GM23338 (cell line): Measurements from ENCODE around the gene MAN2B2. TPM values are rescaled to one million over a fixed set of nuclear protein-coding genes. Genes with fewer than 3 reads are reported as not detected.

ENCODE experiments used
- ATAC-seq: fragments of 200-7000 bp; cut with Tn5 transposase; 3 replicates; pipeline ENCODE4 v1.9.1; 2020
- DNase-seq: peaks from one replicate; pipeline ENCODE4 v3.0.0-alpha.2; 2015; ENCODE audit warnings: low spot score
- H2AFZ ChIP-seq: fragments of 200-600 bp; sonication (generic); 2 replicates; pipeline ENCODE4 v1.8.0; 2016; ENCODE audit warnings: antibody characterized with exemption, mild to moderate bottlenecking, moderate library complexity
- H3F3A ChIP-seq: fragments of 200-600 bp; sonication (generic); replicated peaks from 2 replicates; pipeline ENCODE4 v1.8.0; 2017; ENCODE audit warnings: antibody characterized with exemption, mixed run types, low read depth
- H3K27ac ChIP-seq: fragments of 200-600 bp; sonication (generic); 2 replicates; pipeline ENCODE4 v1.6.1; 2016; ENCODE audit warnings: low read depth
- H3K27me3 ChIP-seq: fragments of 200-600 bp; sonication (generic); 2 replicates; pipeline ENCODE4 v1.8.0; 2016; ENCODE audit warnings: mild to moderate bottlenecking, mixed run types, moderate library complexity; ENCODE audit not compliant: insufficient read depth
- H3K36me3 ChIP-seq: fragments of 200-600 bp; sonication (generic); 2 replicates; pipeline ENCODE4 v1.8.0; 2016; ENCODE audit warnings: mild to moderate bottlenecking; ENCODE audit not compliant: insufficient read depth
- H3K4me1 ChIP-seq: fragments of 200-600 bp; sonication (generic); 2 replicates; pipeline ENCODE4 v1.8.0; 2016; ENCODE audit warnings: mild to moderate bottlenecking, moderate library complexity; ENCODE audit not compliant: insufficient read depth
- H3K4me2 ChIP-seq: fragments of 200-600 bp; sonication (generic); 2 replicates; pipeline ENCODE4 v1.7.1; 2017; ENCODE audit warnings: mixed run types
- H3K4me3 ChIP-seq: fragments of 200-600 bp; sonication (generic); 2 replicates; pipeline ENCODE4 v1.6.1; 2016; ENCODE audit warnings: mixed run types
- H3K79me2 ChIP-seq: fragments of 200-600 bp; sonication (generic); replicated peaks from 2 replicates; pipeline ENCODE4 v1.8.0; 2017; ENCODE audit warnings: mild to moderate bottlenecking; ENCODE audit not compliant: insufficient read depth
- H3K9me2 ChIP-seq: fragments of 200-600 bp; sonication (generic); 2 replicates; pipeline ENCODE4 v1.8.0; 2017; ENCODE audit not compliant: insufficient read depth
- H4K20me1 ChIP-seq: fragments of 200-600 bp; sonication (generic); replicated peaks from 2 replicates; pipeline ENCODE4 v1.8.0; 2017; ENCODE audit warnings: mild to moderate bottlenecking; ENCODE audit not compliant: insufficient read depth
- H3K27ac Mint-ChIP-seq: 2 replicates; pipeline ENCODE4 v1.8.0; 2020; ENCODE audit warnings: inconsistent platforms, mild to moderate bottlenecking, moderate library complexity, mixed read lengths
- H3K27me3 Mint-ChIP-seq: 3 replicates; pipeline ENCODE4 v1.8.0; 2022; ENCODE audit warnings: low read depth, mild to moderate bottlenecking, moderate library complexity, mixed read lengths, inconsistent platforms; ENCODE audit not compliant: insufficient read depth, poor library complexity
- H3K36me3 Mint-ChIP-seq: 3 replicates; pipeline ENCODE4 v1.8.0; 2021; ENCODE audit warnings: low read depth, mild to moderate bottlenecking, inconsistent platforms, moderate library complexity, mixed read lengths
- H3K4me1 Mint-ChIP-seq: 3 replicates; pipeline ENCODE4 v1.8.0; 2020; ENCODE audit warnings: mild to moderate bottlenecking, inconsistent platforms, mixed read lengths
- H3K4me3 Mint-ChIP-seq: 3 replicates; pipeline ENCODE4 v1.8.0; 2021; ENCODE audit warnings: moderate library complexity, mild to moderate bottlenecking, inconsistent platforms, mixed read lengths
- H3K9me3 Mint-ChIP-seq: 3 replicates; pipeline ENCODE4 v1.8.0; 2020; ENCODE audit warnings: moderate library complexity, mild to moderate bottlenecking, inconsistent platforms, mixed read lengths
- CREB1 ChIP-seq: fragments of 250-450 bp; sonication (Bioruptor Pico); IDR thresholded peaks from 2 replicates; pipeline ENCODE4 v1.5.0; 2020; ENCODE audit warnings: low read depth, mild to moderate bottlenecking, moderate library complexity
- EZH2 ChIP-seq: fragments of 200-600 bp; sonication (generic); IDR thresholded peaks from one replicate; pipeline ENCODE4 v1.8.0; 2017; ENCODE audit warnings: antibody characterized with exemption, mild to moderate bottlenecking, low read depth; ENCODE audit not compliant: unreplicated experiment
- EZH2phosphoT487 ChIP-seq: fragments of 200-600 bp; sonication (generic); IDR thresholded peaks from one replicate; pipeline ENCODE4 v1.8.1; 2018; ENCODE audit warnings: antibody characterized with exemption; ENCODE audit not compliant: unreplicated experiment
- JUNB ChIP-seq: IDR thresholded peaks from one replicate; pipeline ENCODE4 v1.6.1; 2016; ENCODE audit warnings: antibody characterized with exemption; ENCODE audit not compliant: unreplicated experiment
- NANOG ChIP-seq: IDR thresholded peaks from 2 replicates; pipeline ENCODE4 v1.6.1; 2016; ENCODE audit warnings: antibody characterized with exemption, borderline replicate concordance
- POLR2AphosphoS5 ChIP-seq: IDR thresholded peaks from 2 replicates; pipeline ENCODE4 v1.6.1; 2016; ENCODE audit warnings: antibody characterized with exemption, low read depth
- STAT1 ChIP-seq: IDR thresholded peaks from one replicate; pipeline ENCODE4 v1.6.1; 2016; ENCODE audit warnings: antibody characterized with exemption; ENCODE audit not compliant: unreplicated experiment
- ZNF114 ChIP-seq: fragments of 250-450 bp; sonication (Bioruptor Pico); IDR thresholded peaks from 2 replicates; pipeline ENCODE4 v1.5.0; 2020; ENCODE audit warnings: mild to moderate bottlenecking, moderate library complexity
- ZNF331 ChIP-seq: fragments of 250-450 bp; sonication (Bioruptor Pico); IDR thresholded peaks from 2 replicates; pipeline ENCODE4 v1.5.0; 2020; ENCODE audit warnings: low read depth, mild to moderate bottlenecking, moderate library complexity
- polyA plus RNA-seq: library from polyadenylated mRNA; unstranded; fragments of >200 nt; fragmentation: Nextera tagmentation; extraction: Ambion mirVana; gene quantifications from 2 replicates; pipeline ENCODE4 v1.2.1, GENCODE V29; 2016
- total RNA-seq: library from RNA; depleted of rRNA; stranded (reverse); fragments of >200 nt; shearing (Covaris generic); gene quantifications from 2 replicates; pipeline ENCODE4 v1.2.3, GENCODE V29; 2014
- TF ChIP-seq, protein P1 (sequence below): IDR thresholded peaks from one replicate; pipeline ENCODE4 v1.6.1; 2018; ENCODE audit warnings: antibody characterized with exemption; ENCODE audit not compliant: unreplicated experiment
- TF ChIP-seq, protein P2 (sequence below), 2 experiments: fragments of 200-600 bp in 1 of 2; sonication (generic) in 1 of 2; conservative IDR thresholded peaks; 2 replicates each; pipeline versions ENCODE4 v1.5.1 to v1.6.1; 2016 to 2017; ENCODE audit warnings: antibody characterized with exemption in 2 of 2, low read depth in 2 of 2, mild to moderate bottlenecking in 2 of 2, moderate library complexity in 1 of 2
- TF ChIP-seq, protein P3 (sequence below): fragments of 250-450 bp; sonication (Bioruptor Pico); IDR thresholded peaks from 2 replicates; pipeline ENCODE4 v1.5.0; 2020; ENCODE audit warnings: mild to moderate bottlenecking, moderate library complexity
- TF ChIP-seq, protein P4 (sequence below): IDR thresholded peaks from 2 replicates; pipeline ENCODE4 v1.6.1; 2016; ENCODE audit warnings: antibody characterized with exemption

MAN2B2 gene
- total and polyA plus RNA-seq, 2 experiments from 2014 or later: 1.6 to 6.9 TPM

DNA sequence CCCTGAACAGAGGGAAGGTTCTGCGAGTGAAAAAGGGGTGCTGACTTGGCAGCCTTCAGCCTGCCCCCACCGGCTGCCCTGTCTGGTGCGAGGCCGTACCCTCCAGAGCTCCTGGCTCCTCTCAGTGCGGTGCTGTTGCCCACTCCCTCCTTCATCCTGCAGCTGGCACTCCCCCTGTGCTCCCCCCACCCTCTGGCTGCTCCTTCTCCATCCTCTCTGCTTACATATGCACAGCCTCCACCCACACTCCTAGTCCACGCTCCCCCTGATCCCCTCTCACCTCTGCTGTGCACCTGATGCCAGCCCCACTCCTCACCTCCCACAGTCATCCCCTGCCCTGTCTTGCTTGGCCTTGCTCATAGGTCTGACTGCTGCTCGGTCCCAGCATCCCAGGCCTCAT lies 9.9 kb downstream of the MAN2B2 start:
- H2AFZ ChIP-seq: no peak overlapping the region
- DNase-seq (no peak), ATAC-seq (no peak)
- no peak overlapping the region for H3K4me3 Mint-ChIP-seq
- peaks cover 14% of the 10 kb centered on the region for H3K9me3 Mint-ChIP-seq
- no peak overlapping the region for H3K27ac ChIP-seq
- H3K36me3 ChIP-seq: no peaks in the 10 kb centered on the region
- no peak overlapping the region for H3K27ac Mint-ChIP-seq
- no peaks in the 10 kb centered on the region for H3K27me3 ChIP-seq
- no peak overlapping the region for H3K4me3 ChIP-seq
- TF ChIP-seq CREB1 (CRISPR knock-in tag): no peak
- TF ChIP-seq JUNB: no peak
- no peak for TF ChIP-seq ZNF114
- no peak for TF ChIP-seq EZH2phosphoT487
- TF ChIP-seq, protein P1, sequence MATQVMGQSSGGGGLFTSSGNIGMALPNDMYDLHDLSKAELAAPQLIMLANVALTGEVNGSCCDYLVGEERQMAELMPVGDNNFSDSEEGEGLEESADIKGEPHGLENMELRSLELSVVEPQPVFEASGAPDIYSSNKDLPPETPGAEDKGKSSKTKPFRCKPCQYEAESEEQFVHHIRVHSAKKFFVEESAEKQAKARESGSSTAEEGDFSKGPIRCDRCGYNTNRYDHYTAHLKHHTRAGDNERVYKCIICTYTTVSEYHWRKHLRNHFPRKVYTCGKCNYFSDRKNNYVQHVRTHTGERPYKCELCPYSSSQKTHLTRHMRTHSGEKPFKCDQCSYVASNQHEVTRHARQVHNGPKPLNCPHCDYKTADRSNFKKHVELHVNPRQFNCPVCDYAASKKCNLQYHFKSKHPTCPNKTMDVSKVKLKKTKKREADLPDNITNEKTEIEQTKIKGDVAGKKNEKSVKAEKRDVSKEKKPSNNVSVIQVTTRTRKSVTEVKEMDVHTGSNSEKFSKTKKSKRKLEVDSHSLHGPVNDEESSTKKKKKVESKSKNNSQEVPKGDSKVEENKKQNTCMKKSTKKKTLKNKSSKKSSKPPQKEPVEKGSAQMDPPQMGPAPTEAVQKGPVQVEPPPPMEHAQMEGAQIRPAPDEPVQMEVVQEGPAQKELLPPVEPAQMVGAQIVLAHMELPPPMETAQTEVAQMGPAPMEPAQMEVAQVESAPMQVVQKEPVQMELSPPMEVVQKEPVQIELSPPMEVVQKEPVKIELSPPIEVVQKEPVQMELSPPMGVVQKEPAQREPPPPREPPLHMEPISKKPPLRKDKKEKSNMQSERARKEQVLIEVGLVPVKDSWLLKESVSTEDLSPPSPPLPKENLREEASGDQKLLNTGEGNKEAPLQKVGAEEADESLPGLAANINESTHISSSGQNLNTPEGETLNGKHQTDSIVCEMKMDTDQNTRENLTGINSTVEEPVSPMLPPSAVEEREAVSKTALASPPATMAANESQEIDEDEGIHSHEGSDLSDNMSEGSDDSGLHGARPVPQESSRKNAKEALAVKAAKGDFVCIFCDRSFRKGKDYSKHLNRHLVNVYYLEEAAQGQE: no peak
- TF ChIP-seq, protein P2, sequence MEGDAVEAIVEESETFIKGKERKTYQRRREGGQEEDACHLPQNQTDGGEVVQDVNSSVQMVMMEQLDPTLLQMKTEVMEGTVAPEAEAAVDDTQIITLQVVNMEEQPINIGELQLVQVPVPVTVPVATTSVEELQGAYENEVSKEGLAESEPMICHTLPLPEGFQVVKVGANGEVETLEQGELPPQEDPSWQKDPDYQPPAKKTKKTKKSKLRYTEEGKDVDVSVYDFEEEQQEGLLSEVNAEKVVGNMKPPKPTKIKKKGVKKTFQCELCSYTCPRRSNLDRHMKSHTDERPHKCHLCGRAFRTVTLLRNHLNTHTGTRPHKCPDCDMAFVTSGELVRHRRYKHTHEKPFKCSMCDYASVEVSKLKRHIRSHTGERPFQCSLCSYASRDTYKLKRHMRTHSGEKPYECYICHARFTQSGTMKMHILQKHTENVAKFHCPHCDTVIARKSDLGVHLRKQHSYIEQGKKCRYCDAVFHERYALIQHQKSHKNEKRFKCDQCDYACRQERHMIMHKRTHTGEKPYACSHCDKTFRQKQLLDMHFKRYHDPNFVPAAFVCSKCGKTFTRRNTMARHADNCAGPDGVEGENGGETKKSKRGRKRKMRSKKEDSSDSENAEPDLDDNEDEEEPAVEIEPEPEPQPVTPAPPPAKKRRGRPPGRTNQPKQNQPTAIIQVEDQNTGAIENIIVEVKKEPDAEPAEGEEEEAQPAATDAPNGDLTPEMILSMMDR (conservative IDR thresholded peaks at IDR 0.05; ENCODE audit: low read depth in 2 of 2): no peak
- TF ChIP-seq STAT1: no peak
- no peak for TF ChIP-seq ZNF331 (CRISPR knock-in tag)
- TF ChIP-seq, protein P3, sequence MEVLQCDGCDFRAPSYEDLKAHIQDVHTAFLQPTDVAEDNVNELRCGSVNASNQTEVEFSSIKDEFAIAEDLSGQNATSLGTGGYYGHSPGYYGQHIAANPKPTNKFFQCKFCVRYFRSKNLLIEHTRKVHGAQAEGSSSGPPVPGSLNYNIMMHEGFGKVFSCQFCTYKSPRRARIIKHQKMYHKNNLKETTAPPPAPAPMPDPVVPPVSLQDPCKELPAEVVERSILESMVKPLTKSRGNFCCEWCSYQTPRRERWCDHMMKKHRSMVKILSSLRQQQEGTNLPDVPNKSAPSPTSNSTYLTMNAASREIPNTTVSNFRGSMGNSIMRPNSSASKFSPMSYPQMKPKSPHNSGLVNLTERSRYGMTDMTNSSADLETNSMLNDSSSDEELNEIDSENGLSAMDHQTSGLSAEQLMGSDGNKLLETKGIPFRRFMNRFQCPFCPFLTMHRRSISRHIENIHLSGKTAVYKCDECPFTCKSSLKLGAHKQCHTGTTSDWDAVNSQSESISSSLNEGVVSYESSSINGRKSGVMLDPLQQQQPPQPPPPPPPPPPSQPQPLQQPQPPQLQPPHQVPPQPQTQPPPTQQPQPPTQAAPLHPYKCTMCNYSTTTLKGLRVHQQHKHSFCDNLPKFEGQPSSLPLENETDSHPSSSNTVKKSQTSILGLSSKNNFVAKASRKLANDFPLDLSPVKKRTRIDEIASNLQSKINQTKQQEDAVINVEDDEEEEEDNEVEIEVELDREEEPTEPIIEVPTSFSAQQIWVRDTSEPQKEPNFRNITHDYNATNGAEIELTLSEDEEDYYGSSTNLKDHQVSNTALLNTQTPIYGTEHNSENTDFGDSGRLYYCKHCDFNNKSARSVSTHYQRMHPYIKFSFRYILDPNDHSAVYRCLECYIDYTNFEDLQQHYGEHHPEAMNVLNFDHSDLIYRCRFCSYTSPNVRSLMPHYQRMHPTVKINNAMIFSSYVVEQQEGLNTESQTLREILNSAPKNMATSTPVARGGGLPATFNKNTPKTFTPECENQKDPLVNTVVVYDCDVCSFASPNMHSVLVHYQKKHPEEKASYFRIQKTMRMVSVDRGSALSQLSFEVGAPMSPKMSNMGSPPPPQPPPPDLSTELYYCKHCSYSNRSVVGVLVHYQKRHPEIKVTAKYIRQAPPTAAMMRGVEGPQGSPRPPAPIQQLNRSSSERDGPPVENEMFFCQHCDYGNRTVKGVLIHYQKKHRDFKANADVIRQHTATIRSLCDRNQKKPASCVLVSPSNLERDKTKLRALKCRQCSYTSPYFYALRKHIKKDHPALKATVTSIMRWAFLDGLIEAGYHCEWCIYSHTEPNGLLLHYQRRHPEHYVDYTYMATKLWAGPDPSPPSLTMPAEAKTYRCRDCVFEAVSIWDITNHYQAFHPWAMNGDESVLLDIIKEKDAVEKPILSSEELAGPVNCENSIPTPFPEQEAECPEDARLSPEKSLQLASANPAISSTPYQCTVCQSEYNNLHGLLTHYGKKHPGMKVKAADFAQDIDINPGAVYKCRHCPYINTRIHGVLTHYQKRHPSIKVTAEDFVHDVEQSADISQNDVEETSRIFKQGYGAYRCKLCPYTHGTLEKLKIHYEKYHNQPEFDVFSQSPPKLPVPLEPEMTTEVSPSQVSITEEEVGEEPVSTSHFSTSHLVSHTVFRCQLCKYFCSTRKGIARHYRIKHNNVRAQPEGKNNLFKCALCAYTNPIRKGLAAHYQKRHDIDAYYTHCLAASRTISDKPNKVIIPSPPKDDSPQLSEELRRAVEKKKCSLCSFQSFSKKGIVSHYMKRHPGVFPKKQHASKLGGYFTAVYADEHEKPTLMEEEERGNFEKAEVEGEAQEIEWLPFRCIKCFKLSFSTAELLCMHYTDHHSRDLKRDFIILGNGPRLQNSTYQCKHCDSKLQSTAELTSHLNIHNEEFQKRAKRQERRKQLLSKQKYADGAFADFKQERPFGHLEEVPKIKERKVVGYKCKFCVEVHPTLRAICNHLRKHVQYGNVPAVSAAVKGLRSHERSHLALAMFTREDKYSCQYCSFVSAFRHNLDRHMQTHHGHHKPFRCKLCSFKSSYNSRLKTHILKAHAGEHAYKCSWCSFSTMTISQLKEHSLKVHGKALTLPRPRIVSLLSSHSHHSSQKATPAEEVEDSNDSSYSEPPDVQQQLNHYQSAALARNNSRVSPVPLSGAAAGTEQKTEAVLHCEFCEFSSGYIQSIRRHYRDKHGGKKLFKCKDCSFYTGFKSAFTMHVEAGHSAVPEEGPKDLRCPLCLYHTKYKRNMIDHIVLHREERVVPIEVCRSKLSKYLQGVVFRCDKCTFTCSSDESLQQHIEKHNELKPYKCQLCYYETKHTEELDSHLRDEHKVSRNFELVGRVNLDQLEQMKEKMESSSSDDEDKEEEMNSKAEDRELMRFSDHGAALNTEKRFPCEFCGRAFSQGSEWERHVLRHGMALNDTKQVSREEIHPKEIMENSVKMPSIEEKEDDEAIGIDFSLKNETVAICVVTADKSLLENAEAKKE (CRISPR knock-in tag): no peak
- TF ChIP-seq, protein P4, sequence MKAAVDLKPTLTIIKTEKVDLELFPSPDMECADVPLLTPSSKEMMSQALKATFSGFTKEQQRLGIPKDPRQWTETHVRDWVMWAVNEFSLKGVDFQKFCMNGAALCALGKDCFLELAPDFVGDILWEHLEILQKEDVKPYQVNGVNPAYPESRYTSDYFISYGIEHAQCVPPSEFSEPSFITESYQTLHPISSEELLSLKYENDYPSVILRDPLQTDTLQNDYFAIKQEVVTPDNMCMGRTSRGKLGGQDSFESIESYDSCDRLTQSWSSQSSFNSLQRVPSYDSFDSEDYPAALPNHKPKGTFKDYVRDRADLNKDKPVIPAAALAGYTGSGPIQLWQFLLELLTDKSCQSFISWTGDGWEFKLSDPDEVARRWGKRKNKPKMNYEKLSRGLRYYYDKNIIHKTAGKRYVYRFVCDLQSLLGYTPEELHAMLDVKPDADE: no peak
- TF ChIP-seq POLR2AphosphoS5: no peak
- no peak for TF ChIP-seq NANOG
- TF ChIP-seq EZH2: no peak
- H3K79me2 ChIP-seq: no peaks in the 10 kb centered on the region
- H3K27me3 Mint-ChIP-seq: peaks cover 7% of the 10 kb centered on the region
- H4K20me1 ChIP-seq: no peaks in the 10 kb centered on the region
- H3K4me2 ChIP-seq: no peak overlapping the region
- H3K36me3 Mint-ChIP-seq: peaks cover 21% of the 10 kb centered on the region
- no peaks in the 10 kb centered on the region for H3K4me1 ChIP-seq
- no peaks in the 10 kb centered on the region for H3K4me1 Mint-ChIP-seq
- H3K9me2 ChIP-seq: no peaks in the 10 kb centered on the region
- H3F3A ChIP-seq: no peaks in the 10 kb centered on the region
